ENCODE results near the gene MYOD1.

MYOD1 gene

DNA sequence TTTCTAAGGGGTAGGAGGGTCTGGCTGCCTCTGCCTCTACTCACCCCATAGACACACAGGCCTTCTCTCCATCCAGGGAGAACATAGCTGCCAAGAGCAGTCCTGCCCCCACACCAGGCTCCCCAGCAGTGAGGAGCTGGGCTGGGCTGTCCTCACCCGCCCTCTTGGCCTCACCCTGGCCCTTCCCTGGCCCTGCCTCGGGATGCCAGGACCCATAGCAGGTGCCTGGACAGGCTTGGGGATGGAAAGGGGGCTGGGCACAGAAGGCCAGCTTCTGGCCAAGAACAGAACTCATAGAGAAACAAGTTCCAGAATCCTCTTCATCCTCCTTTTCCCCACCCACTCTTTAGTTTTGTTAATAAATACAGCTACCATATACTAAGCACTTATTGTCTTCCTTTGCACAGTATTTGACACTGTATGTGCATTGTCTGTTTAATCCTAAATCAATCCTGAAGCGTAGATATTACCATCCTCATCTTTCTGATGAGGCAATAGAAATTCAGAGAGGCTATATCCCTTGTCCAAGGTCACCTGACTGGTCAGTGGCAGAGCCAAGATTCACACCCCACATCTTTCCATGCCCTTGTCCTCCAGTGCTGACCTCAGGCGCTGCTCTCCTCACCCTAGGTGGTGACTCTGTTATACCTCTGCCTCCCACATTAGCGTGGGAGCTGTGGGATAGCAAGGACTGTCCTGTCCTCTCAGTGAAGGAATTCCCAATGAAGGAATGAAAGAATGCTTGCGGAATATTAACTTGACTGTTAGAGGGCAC, 22.0 kb upstream of the MYOD1 start:
- Histone ChIP-seq H3K27ac (no peak overlapping the region), H3K36me3 (replicated peaks) (no peaks in the 10 kb centered on the region), H3K4me3 (ENCODE audit: low read depth, low read length) (no peak overlapping the region), H3K27me3 (replicated peaks) (peaks cover 27% of the 10 kb centered on the region)
- no peak for DNase-seq
- TF ChIP-seq, protein P1, sequence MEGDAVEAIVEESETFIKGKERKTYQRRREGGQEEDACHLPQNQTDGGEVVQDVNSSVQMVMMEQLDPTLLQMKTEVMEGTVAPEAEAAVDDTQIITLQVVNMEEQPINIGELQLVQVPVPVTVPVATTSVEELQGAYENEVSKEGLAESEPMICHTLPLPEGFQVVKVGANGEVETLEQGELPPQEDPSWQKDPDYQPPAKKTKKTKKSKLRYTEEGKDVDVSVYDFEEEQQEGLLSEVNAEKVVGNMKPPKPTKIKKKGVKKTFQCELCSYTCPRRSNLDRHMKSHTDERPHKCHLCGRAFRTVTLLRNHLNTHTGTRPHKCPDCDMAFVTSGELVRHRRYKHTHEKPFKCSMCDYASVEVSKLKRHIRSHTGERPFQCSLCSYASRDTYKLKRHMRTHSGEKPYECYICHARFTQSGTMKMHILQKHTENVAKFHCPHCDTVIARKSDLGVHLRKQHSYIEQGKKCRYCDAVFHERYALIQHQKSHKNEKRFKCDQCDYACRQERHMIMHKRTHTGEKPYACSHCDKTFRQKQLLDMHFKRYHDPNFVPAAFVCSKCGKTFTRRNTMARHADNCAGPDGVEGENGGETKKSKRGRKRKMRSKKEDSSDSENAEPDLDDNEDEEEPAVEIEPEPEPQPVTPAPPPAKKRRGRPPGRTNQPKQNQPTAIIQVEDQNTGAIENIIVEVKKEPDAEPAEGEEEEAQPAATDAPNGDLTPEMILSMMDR (IDR thresholded peaks at IDR 0.05; ENCODE audit: low read depth, low read length, missing control alignments): no peak
- in situ Hi-C loops (cut with HindIII; ENCODE audit: low pct_ligation_motif_present, low sequenced_read_pairs): no loop called here

DNA sequence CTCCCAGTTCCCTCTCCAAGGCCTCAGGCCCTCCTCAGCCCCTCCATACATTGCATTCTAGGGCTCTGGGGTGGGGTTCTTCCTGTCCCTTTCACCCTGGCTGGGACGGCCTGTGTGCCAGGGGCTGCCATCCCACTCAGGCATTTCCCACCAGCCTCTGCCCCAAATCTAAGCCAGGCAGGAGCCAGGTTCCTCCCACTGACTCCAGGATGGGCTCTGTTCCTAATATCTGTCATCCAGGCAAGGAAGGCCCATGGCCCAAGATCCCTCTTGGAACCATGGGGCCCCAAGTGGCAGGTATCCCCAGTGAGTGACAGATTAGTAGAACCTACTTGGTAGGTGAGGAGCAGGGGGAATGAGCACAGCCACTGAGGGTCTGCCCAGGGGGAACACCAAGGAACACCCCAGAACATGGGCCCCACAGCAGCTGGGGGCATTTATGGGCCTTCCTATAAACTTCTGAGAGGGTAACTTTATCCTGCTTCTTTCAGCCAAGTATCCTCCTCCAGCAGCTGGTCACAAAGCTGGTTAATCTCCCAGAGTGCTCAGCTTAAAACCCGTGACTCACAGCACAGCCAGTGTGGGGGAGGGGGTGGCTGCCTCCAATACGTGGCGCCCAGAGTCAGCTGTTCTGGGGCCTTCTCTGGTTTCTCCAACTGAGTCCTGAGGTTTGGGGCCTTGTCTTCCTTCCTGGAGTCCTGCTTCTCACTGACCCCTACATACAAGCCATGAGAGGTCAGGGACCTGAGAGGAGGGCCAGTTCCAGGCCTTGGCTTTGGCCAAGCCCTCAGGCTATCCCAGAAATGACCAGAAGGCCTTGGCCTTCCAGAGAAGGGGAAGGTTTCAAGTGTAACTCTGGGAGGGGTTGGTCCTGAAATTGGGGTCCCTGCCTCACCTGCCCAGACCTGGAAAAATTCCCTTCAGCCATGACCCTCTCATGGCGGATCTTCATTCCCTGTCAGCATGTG, 19.9 kb upstream of the MYOD1 start:
- in situ Hi-C loops (cut with HindIII; ENCODE audit: low pct_ligation_motif_present, low sequenced_read_pairs): no loop called here
- Histone ChIP-seq H3K4me3 (ENCODE audit: low read depth, low read length) (no peak overlapping the region), H3K27me3 (replicated peaks) (peaks cover 27% of the 10 kb centered on the region), H3K27ac (no peak overlapping the region), H3K36me3 (replicated peaks) (no peaks in the 10 kb centered on the region)
- DNase-seq: peak; percentile 14
- TF ChIP-seq, protein P1 (IDR thresholded peaks at IDR 0.05; ENCODE audit: low read depth, low read length, missing control alignments): no peak

DNA sequence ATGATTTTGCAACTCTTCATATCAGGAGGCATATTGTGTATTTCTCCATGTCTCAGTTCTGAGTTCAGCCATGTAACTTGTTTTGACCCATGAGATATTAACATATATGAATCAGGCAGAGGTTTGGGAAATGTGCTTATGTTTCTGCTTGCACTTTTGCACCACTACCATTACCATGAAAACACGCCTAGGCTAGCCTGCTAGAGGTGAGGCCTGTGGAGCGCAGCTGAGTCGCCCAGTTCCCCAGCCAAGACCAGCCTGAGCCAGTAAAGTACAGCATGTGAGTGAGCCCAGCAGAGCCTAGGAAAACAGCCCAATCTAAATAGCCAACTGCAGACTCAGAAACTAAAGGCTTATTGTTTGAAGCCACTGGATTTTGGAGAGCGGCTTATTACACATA, 18.4 kb upstream of the MYOD1 start:
- H3K27me3 ChIP-seq (replicated peaks): peaks cover 11% of the 10 kb centered on the region
- no peak for DNase-seq
- no peak overlapping the region for H3K4me3 ChIP-seq (ENCODE audit: low read depth, low read length)
- no peaks in the 10 kb centered on the region for H3K36me3 ChIP-seq (replicated peaks)
- in situ Hi-C loops (cut with HindIII; ENCODE audit: low pct_ligation_motif_present, low sequenced_read_pairs): no loop called here
- no peak overlapping the region for H3K27ac ChIP-seq
- TF ChIP-seq, protein P1 (IDR thresholded peaks at IDR 0.05; ENCODE audit: low read depth, low read length, missing control alignments): no peak

DNA sequence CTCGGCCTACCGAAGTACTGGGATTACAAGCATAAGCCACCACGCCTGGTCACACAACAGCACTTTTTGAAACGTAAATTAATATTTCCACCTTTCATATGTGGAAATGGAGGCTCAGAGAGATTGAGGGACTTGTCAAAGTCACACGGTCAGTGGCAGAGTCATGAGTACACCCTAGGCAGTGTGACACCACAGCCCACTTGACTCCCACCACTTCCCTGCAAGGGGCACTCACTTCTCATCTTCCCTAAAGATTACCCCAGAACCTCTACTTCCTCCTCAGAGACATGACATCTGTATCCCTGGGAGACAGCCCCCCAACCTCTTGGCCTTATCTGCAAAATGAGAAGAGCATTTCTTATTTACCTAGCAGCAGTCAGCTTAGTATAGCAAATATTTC, 16.5 kb upstream of the MYOD1 start:
- TF ChIP-seq, protein P1 (IDR thresholded peaks at IDR 0.05; ENCODE audit: low read depth, low read length, missing control alignments): no peak
- DNase-seq: no peak
- H3K27ac ChIP-seq: no peak overlapping the region
- in situ Hi-C loops (cut with HindIII; ENCODE audit: low pct_ligation_motif_present, low sequenced_read_pairs): no loop called here
- H3K27me3 ChIP-seq (replicated peaks): no peaks in the 10 kb centered on the region
- no peak overlapping the region for H3K4me3 ChIP-seq (ENCODE audit: low read depth, low read length)
- no peaks in the 10 kb centered on the region for H3K36me3 ChIP-seq (replicated peaks)

DNA sequence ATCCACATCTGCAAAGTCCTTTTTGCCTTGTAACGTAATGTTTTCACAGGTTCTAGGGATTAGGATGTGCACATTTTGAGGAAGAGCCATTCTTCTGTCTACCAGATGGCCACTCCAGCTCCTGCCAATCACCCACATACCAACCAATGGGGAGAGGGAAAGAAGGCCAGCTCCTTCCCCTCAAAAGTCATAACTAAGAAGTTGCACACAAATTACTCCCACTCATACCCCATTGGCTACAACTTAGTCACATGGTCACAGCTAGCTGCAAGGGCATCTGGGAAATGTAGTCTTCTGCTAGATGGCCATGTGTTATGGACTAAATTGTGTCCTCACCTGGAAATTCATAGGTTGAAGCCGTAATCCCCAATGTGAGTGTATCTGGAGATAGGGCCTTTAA, 15.4 kb upstream of the MYOD1 start:
- Histone ChIP-seq H3K27ac (no peak overlapping the region), H3K27me3 (replicated peaks) (no peaks in the 10 kb centered on the region), H3K36me3 (replicated peaks) (no peaks in the 10 kb centered on the region), H3K4me3 (ENCODE audit: low read depth, low read length) (no peak overlapping the region)
- TF ChIP-seq, protein P1 (IDR thresholded peaks at IDR 0.05; ENCODE audit: low read depth, low read length, missing control alignments): no peak
- in situ Hi-C loops (cut with HindIII; ENCODE audit: low pct_ligation_motif_present, low sequenced_read_pairs): no loop called here
- peak; percentile 38 for DNase-seq
